ENCODE measurements around the gene C12orf76.

Gene C12orf76

DNA sequence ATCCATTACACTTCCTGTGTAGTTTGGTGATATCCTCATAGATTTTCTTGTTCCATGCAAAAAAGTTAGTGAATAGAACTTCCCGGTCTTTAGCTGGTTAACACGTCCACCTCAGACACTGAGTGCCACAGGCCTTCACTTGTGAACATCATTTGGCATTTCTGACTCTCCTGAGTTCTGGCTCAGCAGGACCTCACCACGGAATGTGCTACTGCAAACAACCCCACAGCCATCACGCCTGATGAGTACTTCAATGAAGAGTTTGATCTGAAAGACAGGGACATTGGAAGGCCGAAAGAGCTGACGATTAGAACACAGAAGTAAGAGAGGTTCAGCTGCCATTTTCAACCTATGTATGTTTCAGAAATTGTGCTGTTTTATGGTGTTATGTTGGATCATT lies 20.0 kb downstream of the C12orf76 start:
- no peaks in the 10 kb centered on the region for H3K9me3 ChIP-seq (ENCODE audit: insufficient read depth, low read length, severe bottlenecking)
- no peak overlapping the region for H3K4me3 ChIP-seq (ENCODE audit: low read depth in 1 of 2, low read length in 2 of 2)
- H3K79me2 ChIP-seq (ENCODE audit: insufficient read depth, low read length): no peaks in the 10 kb centered on the region
- H3K4me1 ChIP-seq (ENCODE audit: insufficient read depth, low read length): no peaks in the 10 kb centered on the region
- DNase-seq (no peak), ATAC-seq (ENCODE audit: insufficient read depth, low read depth) (no peak)
- no peak overlapping the region for H2AFZ ChIP-seq (ENCODE audit: low read depth, low read length)
- H3K4me2 ChIP-seq (ENCODE audit: insufficient read depth, low read length): no peak overlapping the region
- peaks cover 71% of the 10 kb centered on the region for H3K36me3 ChIP-seq (ENCODE audit: insufficient read depth, low read length)
- H3K27ac ChIP-seq (ENCODE audit: low read length): no peak overlapping the region
- no peaks in the 10 kb centered on the region for H3K27me3 ChIP-seq (ENCODE audit: insufficient read depth, low read length, poor library complexity)
- H4K20me1 ChIP-seq (ENCODE audit: insufficient read depth, low read length): no peaks in the 10 kb centered on the region
- TF ChIP-seq, protein P1, sequence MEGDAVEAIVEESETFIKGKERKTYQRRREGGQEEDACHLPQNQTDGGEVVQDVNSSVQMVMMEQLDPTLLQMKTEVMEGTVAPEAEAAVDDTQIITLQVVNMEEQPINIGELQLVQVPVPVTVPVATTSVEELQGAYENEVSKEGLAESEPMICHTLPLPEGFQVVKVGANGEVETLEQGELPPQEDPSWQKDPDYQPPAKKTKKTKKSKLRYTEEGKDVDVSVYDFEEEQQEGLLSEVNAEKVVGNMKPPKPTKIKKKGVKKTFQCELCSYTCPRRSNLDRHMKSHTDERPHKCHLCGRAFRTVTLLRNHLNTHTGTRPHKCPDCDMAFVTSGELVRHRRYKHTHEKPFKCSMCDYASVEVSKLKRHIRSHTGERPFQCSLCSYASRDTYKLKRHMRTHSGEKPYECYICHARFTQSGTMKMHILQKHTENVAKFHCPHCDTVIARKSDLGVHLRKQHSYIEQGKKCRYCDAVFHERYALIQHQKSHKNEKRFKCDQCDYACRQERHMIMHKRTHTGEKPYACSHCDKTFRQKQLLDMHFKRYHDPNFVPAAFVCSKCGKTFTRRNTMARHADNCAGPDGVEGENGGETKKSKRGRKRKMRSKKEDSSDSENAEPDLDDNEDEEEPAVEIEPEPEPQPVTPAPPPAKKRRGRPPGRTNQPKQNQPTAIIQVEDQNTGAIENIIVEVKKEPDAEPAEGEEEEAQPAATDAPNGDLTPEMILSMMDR (IDR thresholded peaks at IDR 0.05; ENCODE audit: borderline replicate concordance, extremely low read depth, low read length, poor library complexity, severe bottlenecking): no peak
- no peak for TF ChIP-seq EZH2 (IDR thresholded peaks at IDR 0.05; ENCODE audit: borderline replicate concordance, low read depth, low read length, severe bottlenecking)
- no peak overlapping the region for H3K9ac ChIP-seq (ENCODE audit: low read depth, low read length)

DNA sequence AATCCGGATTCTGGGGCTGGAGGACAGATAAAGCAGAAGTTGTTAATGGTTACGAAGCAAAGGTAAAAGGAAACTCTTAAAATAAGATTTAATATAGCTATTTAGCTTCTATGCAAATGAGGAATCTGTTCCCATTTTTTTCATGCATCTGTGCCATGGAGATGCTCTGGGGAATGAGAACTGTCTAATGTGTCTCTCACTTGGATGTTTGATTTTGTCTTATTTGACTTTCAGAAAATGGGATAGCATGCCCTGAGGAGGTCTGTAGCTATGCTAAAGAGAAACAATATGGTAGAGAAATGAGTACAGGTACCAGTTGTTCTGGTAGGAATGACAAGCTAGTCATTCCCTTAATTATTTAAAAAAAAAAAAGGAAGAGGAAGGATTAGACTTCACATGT lies 24.3 kb downstream of the C12orf76 start:
- H3K27me3 ChIP-seq (ENCODE audit: insufficient read depth, low read length, poor library complexity): no peaks in the 10 kb centered on the region
- H3K4me2 ChIP-seq (ENCODE audit: insufficient read depth, low read length): no peak overlapping the region
- H3K9me3 ChIP-seq (ENCODE audit: insufficient read depth, low read length, severe bottlenecking): no peaks in the 10 kb centered on the region
- no peak for TF ChIP-seq EZH2 (IDR thresholded peaks at IDR 0.05; ENCODE audit: borderline replicate concordance, low read depth, low read length, severe bottlenecking)
- TF ChIP-seq, protein P1 (IDR thresholded peaks at IDR 0.05; ENCODE audit: borderline replicate concordance, extremely low read depth, low read length, poor library complexity, severe bottlenecking): no peak
- no peak overlapping the region for H3K4me3 ChIP-seq (ENCODE audit: low read depth in 1 of 2, low read length in 2 of 2)
- H2AFZ ChIP-seq (ENCODE audit: low read depth, low read length): no peak overlapping the region
- no peaks in the 10 kb centered on the region for H3K4me1 ChIP-seq (ENCODE audit: insufficient read depth, low read length)
- no peak overlapping the region for H3K27ac ChIP-seq (ENCODE audit: low read length)
- no peaks in the 10 kb centered on the region for H3K79me2 ChIP-seq (ENCODE audit: insufficient read depth, low read length)
- ATAC-seq (ENCODE audit: insufficient read depth, low read depth) (no peak), DNase-seq (no peak)
- H3K9ac ChIP-seq (ENCODE audit: low read depth, low read length): no peak overlapping the region
- peaks cover 79% of the 10 kb centered on the region for H3K36me3 ChIP-seq (ENCODE audit: insufficient read depth, low read length)
- no peaks in the 10 kb centered on the region for H4K20me1 ChIP-seq (ENCODE audit: insufficient read depth, low read length)

DNA sequence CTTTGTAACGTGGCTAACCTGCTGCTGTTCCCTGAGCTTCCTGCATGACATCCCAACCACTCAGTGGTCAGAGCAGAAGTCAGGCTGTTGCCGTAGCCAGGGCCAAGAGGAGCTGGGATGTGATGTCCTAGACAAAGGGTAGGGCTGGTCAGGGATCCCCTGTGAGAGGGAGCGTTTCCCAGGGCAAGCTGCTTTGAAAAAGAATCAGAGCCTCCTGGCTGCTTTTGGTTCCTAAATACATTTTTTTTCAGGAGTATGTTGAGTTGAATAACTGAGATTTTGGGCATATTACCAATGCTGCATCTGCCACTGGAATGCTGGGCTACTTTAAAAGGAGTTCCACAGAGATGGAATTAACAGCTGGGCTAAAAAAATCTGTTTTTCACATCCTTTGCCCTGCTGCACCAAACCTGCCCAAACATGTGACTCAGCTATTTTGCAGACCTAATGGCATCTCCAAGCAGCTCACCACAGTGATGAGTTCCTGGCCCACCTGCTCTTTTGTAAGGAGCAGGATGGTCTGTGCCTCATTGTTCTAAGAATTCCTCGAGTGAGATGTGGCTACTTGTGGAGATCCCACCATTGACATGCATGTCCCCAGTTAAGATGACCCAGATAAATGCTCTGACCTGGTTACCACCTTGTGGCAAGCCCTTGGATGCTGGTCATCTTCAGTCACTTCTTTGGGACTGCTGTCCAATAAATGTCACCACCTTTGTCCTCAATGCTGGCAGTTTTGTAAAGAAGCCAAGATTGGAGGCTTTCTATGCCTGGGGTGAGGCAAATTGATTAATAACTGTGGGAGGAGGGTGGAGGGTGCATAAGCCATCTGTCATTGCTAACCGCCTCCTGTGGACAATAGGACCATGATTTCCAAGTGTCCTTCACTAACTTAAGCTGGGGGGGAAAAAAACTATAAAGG lies 25.0 kb downstream of the C12orf76 start:
- no peak for TF ChIP-seq EZH2 (IDR thresholded peaks at IDR 0.05; ENCODE audit: borderline replicate concordance, low read depth, low read length, severe bottlenecking)
- TF ChIP-seq, protein P1 (IDR thresholded peaks at IDR 0.05; ENCODE audit: borderline replicate concordance, extremely low read depth, low read length, poor library complexity, severe bottlenecking): no peak
- no peaks in the 10 kb centered on the region for H4K20me1 ChIP-seq (ENCODE audit: insufficient read depth, low read length)
- H3K4me1 ChIP-seq (ENCODE audit: insufficient read depth, low read length): no peaks in the 10 kb centered on the region
- no peaks in the 10 kb centered on the region for H3K79me2 ChIP-seq (ENCODE audit: insufficient read depth, low read length)
- no peak overlapping the region for H3K27ac ChIP-seq (ENCODE audit: low read length)
- ATAC-seq (ENCODE audit: insufficient read depth, low read depth): no peak
- H2AFZ ChIP-seq (ENCODE audit: low read depth, low read length): no peak overlapping the region
- no peaks in the 10 kb centered on the region for H3K9me3 ChIP-seq (ENCODE audit: insufficient read depth, low read length, severe bottlenecking)
- DNase-seq: no peak
- H3K27me3 ChIP-seq (ENCODE audit: insufficient read depth, low read length, poor library complexity): no peaks in the 10 kb centered on the region
- H3K4me3 ChIP-seq (ENCODE audit: low read depth in 1 of 2, low read length in 2 of 2): no peak overlapping the region
- H3K4me2 ChIP-seq (ENCODE audit: insufficient read depth, low read length): no peak overlapping the region
- H3K9ac ChIP-seq (ENCODE audit: low read depth, low read length): no peak overlapping the region
- peaks cover 81% of the 10 kb centered on the region for H3K36me3 ChIP-seq (ENCODE audit: insufficient read depth, low read length)
